Left lobe of liver (tissue), 2 donors: Measurements from ENCODE around the gene SAMD8. TPM values are rescaled to one million over a fixed set of nuclear protein-coding genes. Genes with fewer than 3 reads are reported as not detected.
A peak's percentile ranks its signal among the peaks of the same experiment; 100 is the strongest.
"Not testable (repeated sequence)": the region's sequence is repeated elsewhere in the genome, so short reads cannot be mapped to it uniquely, and the experiment has no call there.

Experiments
- ATAC-seq: fragments of 200-7000 bp; cut with Tn5 transposase; one replicate; pipeline ENCODE4 v1.9.1; 2020; ENCODE audit warnings: mild to moderate bottlenecking, moderate library complexity
- DNase-seq: peaks from one replicate; pipeline ENCODE4 v3.0.0-alpha.2; 2020; ENCODE audit warnings: low spot score
- total RNA-seq: library from RNA; stranded (reverse); gene quantifications from one replicate; pipeline ENCODE4 v1.2.1, GENCODE V29; 2021
- donor health status: DM: no; HTN: no; CAD: no; lungs with moderate emphysema.
- donor health status: DM: no; HTN: yes; CAD: no.

The SAMD8 gene
- total RNA-seq, 1 donor from 2014 or later = 5.7 TPM

- ATAC-seq = peak; percentile 95
- peak; percentile 93 for DNase-seq
Observed at GRCh38 chr10:75210282-75211006, 99.0 kb downstream of the SAMD8 start, which contains the start of gene VDAC2. VDAC2 (plus strand) TSS chr10:75210796; CDS start chr10:75211159, 363 bp downstream.

GRCh38 chr10:75211007-75211691 lies 99.7 kb downstream of the SAMD8 start:
- ATAC-seq = peak; percentile 39

GRCh38 chr10:75212343-75212742 lies 100.9 kb downstream of the SAMD8 start:
- no peak for ATAC-seq

More at GRCh38 chr10:75211007-75211691, 99.7 kb downstream of the SAMD8 start:
- no peak for DNase-seq

GRCh38 chr10:75220274-75220673 lies 108.8 kb downstream of the SAMD8 start:
- DNase-seq (no peak), ATAC-seq (no peak)

More at GRCh38 chr10:75212343-75212742, 100.9 kb downstream of the SAMD8 start:
- no peak for DNase-seq

GRCh38 chr10:75221492-75221891 lies 110.0 kb downstream of the SAMD8 start:
- not testable (repeated sequence) for DNase-seq, ATAC-seq

GRCh38 chr10:75223507-75223906 lies 112.1 kb downstream of the SAMD8 start:
- no peak for DNase-seq
- ATAC-seq = no peak

GRCh38 chr10:75226095-75226494 lies 114.6 kb downstream of the SAMD8 start:
- DNase-seq = no peak

GRCh38 chr10:75226656-75227055 lies 115.2 kb downstream of the SAMD8 start:
- DNase-seq = no peak
- no peak for ATAC-seq

More at GRCh38 chr10:75226095-75226494, 114.6 kb downstream of the SAMD8 start:
- ATAC-seq = no peak

GRCh38 chr10:75228278-75228677 lies 116.8 kb downstream of the SAMD8 start:
- peak; percentile 38 for DNase-seq

GRCh38 chr10:75228834-75229233 lies 117.4 kb downstream of the SAMD8 start:
- peak; percentile 15 for DNase-seq
- ATAC-seq = no peak

More at GRCh38 chr10:75228278-75228677, 116.8 kb downstream of the SAMD8 start:
- no peak for ATAC-seq

GRCh38 chr10:75229971-75230370 lies 118.5 kb downstream of the SAMD8 start:
- ATAC-seq = no peak

GRCh38 chr10:75230600-75231038 lies 119.2 kb downstream of the SAMD8 start:
- ATAC-seq (peak; percentile 41), DNase-seq (peak; percentile 85)

More at GRCh38 chr10:75229971-75230370, 118.5 kb downstream of the SAMD8 start:
- DNase-seq = no peak

Other genes starting within 250 kb of the SAMD8 start
- 47.8 TPM for gene VDAC2, start 99.1 kb downstream of the SAMD8 start, total RNA-seq
- 26.9 TPM for gene COMTD1, start 124.3 kb downstream of the SAMD8 start, total RNA-seq